Neural cell (in vitro differentiated cells): ENCODE results near the gene SND1. TPM values are rescaled to one million over a fixed set of nuclear protein-coding genes. Genes with fewer than 3 reads are reported as not detected.

Experiments used
- H2AFZ ChIP-seq: fragments of 200-600, 300-800 bp; sonication (generic), shearing (Covaris generic); 2 replicates; pipeline ENCODE4 v1.6.0; 2014; ENCODE audit warnings: low read depth, mild to moderate bottlenecking, antibody characterized with exemption, low read length, moderate library complexity
- H3F3A ChIP-seq: fragments of 200-600 bp; shearing (Covaris generic); 2 replicates; pipeline ENCODE4 v1.6.1; 2016; ENCODE audit warnings: mild to moderate bottlenecking, moderate library complexity, mixed read lengths, antibody characterized with exemption, low read length; ENCODE audit not compliant: insufficient read depth, poor library complexity, severe bottlenecking
- H3K27ac ChIP-seq: fragments of 200-600, 300-800 bp; sonication (generic), shearing (Covaris generic); 2 replicates; pipeline ENCODE4 v1.5.1; 2014; ENCODE audit warnings: mild to moderate bottlenecking, low read length, moderate library complexity
- H3K27me3 ChIP-seq: fragments of 300-800, 200-600 bp; sonication (generic), shearing (Covaris generic); 2 replicates; pipeline ENCODE4 v1.6.0; 2014; ENCODE audit warnings: mild to moderate bottlenecking, low read depth, low read length, moderate library complexity; ENCODE audit not compliant: insufficient read depth
- H3K36me3 ChIP-seq: fragments of 300-800, 200-600 bp; sonication (generic), shearing (Covaris generic); 2 replicates; pipeline ENCODE4 v1.5.1; 2014; ENCODE audit warnings: mild to moderate bottlenecking, antibody characterized with exemption, low read length, moderate library complexity; ENCODE audit not compliant: insufficient read depth
- H3K4me2 ChIP-seq: fragments of 300-800, 200-600 bp; sonication (generic), shearing (Covaris generic); 2 replicates; pipeline ENCODE4 v1.6.0; 2014; ENCODE audit warnings: mild to moderate bottlenecking, low read length
- H3K4me3 ChIP-seq: fragments of 300-800, 200-600 bp; sonication (generic), shearing (Covaris generic); 2 replicates; pipeline ENCODE4 v1.5.1; 2014; ENCODE audit warnings: mild to moderate bottlenecking, low read length, moderate library complexity
- H3K79me2 ChIP-seq: fragments of 200-600 bp; shearing (Covaris generic); replicated peaks from 2 replicates; pipeline ENCODE4 v1.6.0; 2014; ENCODE audit warnings: mild to moderate bottlenecking, low read length, moderate library complexity; ENCODE audit not compliant: insufficient read depth
- H3K9ac ChIP-seq: fragments of 300-800, 200-600 bp; sonication (generic), shearing (Covaris generic); 2 replicates; pipeline ENCODE4 v1.6.1; 2016; ENCODE audit warnings: mild to moderate bottlenecking, low read length, mixed read lengths
- H3K9me2 ChIP-seq: fragments of 200-600 bp; shearing (Covaris generic); 2 replicates; pipeline ENCODE4 v1.6.1; 2016; ENCODE audit warnings: mild to moderate bottlenecking, low read length, mixed read lengths; ENCODE audit not compliant: insufficient read depth
- H3K9me3 ChIP-seq: fragments of 200-600, 300-800 bp; sonication (generic), shearing (Covaris generic); 2 replicates; pipeline ENCODE4 v1.6.1; 2016; ENCODE audit warnings: mild to moderate bottlenecking, mixed run types, low read length, moderate library complexity, mixed read lengths
- H4K20me1 ChIP-seq: fragments of 200-600 bp; shearing (Covaris generic); 2 replicates; pipeline ENCODE4 v1.6.1; 2016; ENCODE audit warnings: mild to moderate bottlenecking, mixed run types; ENCODE audit not compliant: insufficient read depth
- EP300 ChIP-seq: fragments of 450-650 bp; conservative IDR thresholded peaks from 2 replicates; pipeline ENCODE4 v1.6.1; 2014; ENCODE audit warnings: antibody characterized with exemption, mild to moderate bottlenecking, moderate library complexity; ENCODE audit not compliant: poor library complexity, severe bottlenecking
- EZH2 ChIP-seq: fragments of 200-600, 300-800 bp; shearing (Covaris generic), sonication (generic); IDR thresholded peaks from 2 replicates; pipeline ENCODE4 v1.6.1; 2014; ENCODE audit warnings: antibody characterized with exemption, low read length, borderline replicate concordance, mild to moderate bottlenecking; ENCODE audit not compliant: insufficient read depth, poor library complexity, severe bottlenecking
- MXI1 ChIP-seq: fragments of 450-650 bp; conservative IDR thresholded peaks from 2 replicates; pipeline ENCODE4 v1.6.1; 2014; ENCODE audit warnings: antibody characterized with exemption, mild to moderate bottlenecking; ENCODE audit not compliant: poor library complexity, severe bottlenecking
- POLR2AphosphoS5 ChIP-seq: IDR thresholded peaks from 2 replicates; pipeline ENCODE4 v1.6.1; 2012
- RAD21 ChIP-seq: fragments of 450-650 bp; conservative IDR thresholded peaks from 2 replicates; pipeline ENCODE4 v1.6.1; 2014; ENCODE audit warnings: antibody characterized with exemption, mild to moderate bottlenecking, moderate library complexity
- SMC3 ChIP-seq: fragments of 450-650 bp; conservative IDR thresholded peaks from 2 replicates; pipeline ENCODE4 v1.6.1; 2014; ENCODE audit warnings: antibody characterized with exemption, mild to moderate bottlenecking, moderate library complexity; ENCODE audit not compliant: poor library complexity
- TAF1 ChIP-seq: IDR thresholded peaks from 2 replicates; pipeline ENCODE4 v1.6.1; 2012; ENCODE audit warnings: low read depth
- polyA plus RNA-seq: library from polyadenylated mRNA; depleted of rRNA; stranded (reverse); fragments of >200 nt; gene quantifications from 2 replicates; pipeline ENCODE4 v1.2.3, GENCODE V29; 2014
- TF ChIP-seq, protein P1 (sequence below): IDR thresholded peaks from 2 replicates; pipeline ENCODE4 v1.6.1; 2012; ENCODE audit warnings: borderline replicate concordance
- TF ChIP-seq, protein P2 (sequence below): fragments of 450-650 bp; IDR thresholded peaks from 2 replicates; pipeline ENCODE4 v1.5.1; 2014; ENCODE audit warnings: antibody characterized with exemption, mild to moderate bottlenecking, moderate library complexity; ENCODE audit not compliant: poor library complexity, severe bottlenecking

Gene SND1
- polyA plus RNA-seq, 1 donor from 2014 or later: 37.4 TPM

DNA sequence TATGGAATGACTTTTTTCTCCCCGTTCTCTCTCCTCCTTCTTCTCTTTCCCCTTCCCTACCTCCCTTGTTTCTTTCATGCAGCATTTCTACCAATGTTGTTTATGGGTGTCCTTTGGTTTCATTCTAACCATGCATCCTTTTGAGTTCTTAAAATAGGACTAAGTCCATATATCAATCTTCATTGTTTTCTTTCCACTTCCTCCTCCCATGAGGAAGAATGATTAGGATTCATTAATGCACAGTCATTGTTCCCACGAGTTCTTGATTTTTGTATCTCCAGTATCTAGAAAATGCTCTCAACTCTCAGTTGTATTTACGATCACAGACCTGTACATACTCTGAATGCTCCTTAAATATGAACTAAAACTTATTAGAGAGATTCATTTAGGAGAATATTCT is 226.0 kb downstream of the SND1 start (continued):
- TF ChIP-seq MXI1 (no peak), EP300 (no peak)

DNA sequence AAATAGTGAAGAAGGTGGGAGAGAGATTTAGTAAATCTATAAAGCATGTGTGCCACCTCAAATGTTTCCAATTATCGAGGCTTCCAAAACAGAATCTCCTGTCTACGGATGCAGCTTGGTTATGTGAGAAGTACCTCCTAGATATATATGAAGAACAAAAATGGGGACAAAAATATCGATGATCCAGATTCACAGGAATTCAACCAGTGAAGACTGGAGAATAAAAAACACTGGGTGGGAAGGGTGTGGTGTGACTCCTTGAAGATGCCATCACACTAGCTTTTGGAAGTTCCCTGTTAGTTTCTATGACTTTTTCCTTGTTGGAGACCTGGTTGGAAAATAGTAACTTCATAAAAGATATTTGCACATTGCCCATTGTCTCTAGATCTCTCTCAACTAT is 226.8 kb downstream of the SND1 start:
- no peak overlapping the region for H3K27ac ChIP-seq
- no peak overlapping the region for H2AFZ ChIP-seq
- no peaks in the 10 kb centered on the region for H3K9me2 ChIP-seq
- H3K4me2 ChIP-seq: no peak overlapping the region
- no peaks in the 10 kb centered on the region for H3K9me3 ChIP-seq
- no peak overlapping the region for H3K4me3 ChIP-seq
- no peaks in the 10 kb centered on the region for H4K20me1 ChIP-seq
- H3K36me3 ChIP-seq: no peaks in the 10 kb centered on the region
- no peaks in the 10 kb centered on the region for H3K79me2 ChIP-seq
- TF ChIP-seq EP300: no peak
- TF ChIP-seq TAF1: no peak
- TF ChIP-seq SMC3: no peak
- TF ChIP-seq, protein P1, sequence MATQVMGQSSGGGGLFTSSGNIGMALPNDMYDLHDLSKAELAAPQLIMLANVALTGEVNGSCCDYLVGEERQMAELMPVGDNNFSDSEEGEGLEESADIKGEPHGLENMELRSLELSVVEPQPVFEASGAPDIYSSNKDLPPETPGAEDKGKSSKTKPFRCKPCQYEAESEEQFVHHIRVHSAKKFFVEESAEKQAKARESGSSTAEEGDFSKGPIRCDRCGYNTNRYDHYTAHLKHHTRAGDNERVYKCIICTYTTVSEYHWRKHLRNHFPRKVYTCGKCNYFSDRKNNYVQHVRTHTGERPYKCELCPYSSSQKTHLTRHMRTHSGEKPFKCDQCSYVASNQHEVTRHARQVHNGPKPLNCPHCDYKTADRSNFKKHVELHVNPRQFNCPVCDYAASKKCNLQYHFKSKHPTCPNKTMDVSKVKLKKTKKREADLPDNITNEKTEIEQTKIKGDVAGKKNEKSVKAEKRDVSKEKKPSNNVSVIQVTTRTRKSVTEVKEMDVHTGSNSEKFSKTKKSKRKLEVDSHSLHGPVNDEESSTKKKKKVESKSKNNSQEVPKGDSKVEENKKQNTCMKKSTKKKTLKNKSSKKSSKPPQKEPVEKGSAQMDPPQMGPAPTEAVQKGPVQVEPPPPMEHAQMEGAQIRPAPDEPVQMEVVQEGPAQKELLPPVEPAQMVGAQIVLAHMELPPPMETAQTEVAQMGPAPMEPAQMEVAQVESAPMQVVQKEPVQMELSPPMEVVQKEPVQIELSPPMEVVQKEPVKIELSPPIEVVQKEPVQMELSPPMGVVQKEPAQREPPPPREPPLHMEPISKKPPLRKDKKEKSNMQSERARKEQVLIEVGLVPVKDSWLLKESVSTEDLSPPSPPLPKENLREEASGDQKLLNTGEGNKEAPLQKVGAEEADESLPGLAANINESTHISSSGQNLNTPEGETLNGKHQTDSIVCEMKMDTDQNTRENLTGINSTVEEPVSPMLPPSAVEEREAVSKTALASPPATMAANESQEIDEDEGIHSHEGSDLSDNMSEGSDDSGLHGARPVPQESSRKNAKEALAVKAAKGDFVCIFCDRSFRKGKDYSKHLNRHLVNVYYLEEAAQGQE: no peak
- no peak for TF ChIP-seq EZH2
- TF ChIP-seq MXI1: no peak
- TF ChIP-seq POLR2AphosphoS5: no peak
- TF ChIP-seq RAD21: no peak
- TF ChIP-seq, protein P2, sequence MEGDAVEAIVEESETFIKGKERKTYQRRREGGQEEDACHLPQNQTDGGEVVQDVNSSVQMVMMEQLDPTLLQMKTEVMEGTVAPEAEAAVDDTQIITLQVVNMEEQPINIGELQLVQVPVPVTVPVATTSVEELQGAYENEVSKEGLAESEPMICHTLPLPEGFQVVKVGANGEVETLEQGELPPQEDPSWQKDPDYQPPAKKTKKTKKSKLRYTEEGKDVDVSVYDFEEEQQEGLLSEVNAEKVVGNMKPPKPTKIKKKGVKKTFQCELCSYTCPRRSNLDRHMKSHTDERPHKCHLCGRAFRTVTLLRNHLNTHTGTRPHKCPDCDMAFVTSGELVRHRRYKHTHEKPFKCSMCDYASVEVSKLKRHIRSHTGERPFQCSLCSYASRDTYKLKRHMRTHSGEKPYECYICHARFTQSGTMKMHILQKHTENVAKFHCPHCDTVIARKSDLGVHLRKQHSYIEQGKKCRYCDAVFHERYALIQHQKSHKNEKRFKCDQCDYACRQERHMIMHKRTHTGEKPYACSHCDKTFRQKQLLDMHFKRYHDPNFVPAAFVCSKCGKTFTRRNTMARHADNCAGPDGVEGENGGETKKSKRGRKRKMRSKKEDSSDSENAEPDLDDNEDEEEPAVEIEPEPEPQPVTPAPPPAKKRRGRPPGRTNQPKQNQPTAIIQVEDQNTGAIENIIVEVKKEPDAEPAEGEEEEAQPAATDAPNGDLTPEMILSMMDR: no peak
- H3K27me3 ChIP-seq: no peaks in the 10 kb centered on the region
- no peak overlapping the region for H3K9ac ChIP-seq
- no peaks in the 10 kb centered on the region for H3F3A ChIP-seq

DNA sequence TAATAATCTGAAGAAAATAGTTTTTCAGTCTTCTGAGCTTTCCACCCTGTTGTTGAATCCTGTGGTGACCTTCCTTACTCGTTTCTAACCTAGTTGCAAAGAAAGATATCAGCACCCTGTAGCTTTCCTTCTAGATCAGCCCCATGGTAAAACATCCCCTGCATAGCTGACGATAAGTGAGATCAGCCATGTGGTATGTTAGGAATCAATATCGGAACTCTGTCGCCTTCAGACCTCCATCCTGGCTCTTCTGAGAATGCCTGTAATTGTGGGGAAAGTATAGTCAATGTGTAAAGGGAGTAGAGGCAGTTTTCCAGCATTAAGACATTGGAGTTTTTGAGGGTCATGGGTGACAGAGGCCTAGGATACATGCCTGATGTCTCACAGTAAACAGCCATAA is 227.4 kb downstream of the SND1 start:
- Histone ChIP-seq H4K20me1 (no peaks in the 10 kb centered on the region), H3K9me3 (no peaks in the 10 kb centered on the region), H3K36me3 (no peaks in the 10 kb centered on the region), H3F3A (no peaks in the 10 kb centered on the region), H3K9me2 (no peaks in the 10 kb centered on the region), H3K9ac (no peak overlapping the region), H3K4me3 (no peak overlapping the region), H3K27me3 (no peaks in the 10 kb centered on the region), H3K4me2 (no peak overlapping the region), H2AFZ (no peak overlapping the region), H3K27ac (no peak overlapping the region), H3K79me2 (no peaks in the 10 kb centered on the region)
- TF ChIP-seq TAF1: no peak
- no peak for TF ChIP-seq SMC3
